Keratinocyte (primary cell): ENCODE results near the gene ZDHHC3. TPM values are rescaled to one million over a fixed set of nuclear protein-coding genes. Genes with fewer than 3 reads are reported as not detected.

Experiments used
- DNase-seq: peaks from one replicate; pipeline ENCODE4 v3.0.0-alpha.2; 2011; ENCODE audit warnings: low read depth, missing footprints, low spot score
- FAIRE-seq: peaks from 2 replicates; lab custom pipeline; 2011; peaks lifted over from hg19 to GRCh38; lab: Jason Lieb, UNC
- H2AFZ ChIP-seq: 2 replicates; pipeline ENCODE4 v1.6.0; 2012; ENCODE audit warnings: low read length, control low read depth, inconsistent platforms; ENCODE audit not compliant: control insufficient read depth
- H3K27ac ChIP-seq: 2 replicates; pipeline ENCODE4 v1.5.1; 2011; ENCODE audit warnings: low read length; ENCODE audit not compliant: control insufficient read depth, insufficient read depth
- H3K27me3 ChIP-seq: 3 replicates; pipeline ENCODE4 v1.6.0; 2011; ENCODE audit warnings: low read length; ENCODE audit not compliant: control insufficient read depth, insufficient read depth; ENCODE audit errors: extremely low read depth
- H3K36me3 ChIP-seq, 2 experiments: 2 replicates in 1 of 2; 3 replicates in 1 of 2; pipeline ENCODE4 v1.5.1; 2011; ENCODE audit warnings: low read length in 2 of 2, mild to moderate bottlenecking in 1 of 2; ENCODE audit not compliant: control insufficient read depth in 2 of 2, insufficient read depth in 2 of 2; ENCODE audit errors: extremely low read depth in 1 of 2
- H3K4me1 ChIP-seq: 3 replicates; pipeline ENCODE4 v1.5.1; 2011; ENCODE audit warnings: low read length; ENCODE audit not compliant: control insufficient read depth, insufficient read depth; ENCODE audit errors: extremely low read depth
- H3K4me2 ChIP-seq: 3 replicates; pipeline ENCODE4 v1.6.0; 2011; ENCODE audit warnings: low read depth, low read length; ENCODE audit not compliant: control insufficient read depth, insufficient read depth; ENCODE audit errors: extremely low read depth
- H3K4me3 ChIP-seq, 3 experiments: fragments of 200-600 bp in 1 of 3; sonication (generic) in 1 of 3; 2 replicates in 2 of 3; 3 replicates in 1 of 3; pipeline ENCODE4 v1.5.1; 2011 to 2016; ENCODE audit warnings: low read length in 3 of 3, mild to moderate bottlenecking in 3 of 3, control low read depth in 2 of 3, inconsistent platforms in 1 of 3, low read depth in 1 of 3, mixed read lengths in 1 of 3, mixed run types in 1 of 3, moderate library complexity in 1 of 3; ENCODE audit not compliant: control insufficient read depth in 2 of 3, insufficient read depth in 2 of 3; ENCODE audit errors: extremely low read depth in 1 of 3
- H3K79me2 ChIP-seq: 2 replicates; pipeline ENCODE4 v1.6.0; 2012; ENCODE audit warnings: low read length; ENCODE audit not compliant: control insufficient read depth, insufficient read depth
- H3K9ac ChIP-seq: 3 replicates; pipeline ENCODE4 v1.6.0; 2011; ENCODE audit warnings: low read length; ENCODE audit not compliant: control insufficient read depth, insufficient read depth; ENCODE audit errors: extremely low read depth
- H3K9me1 ChIP-seq: 3 replicates; pipeline ENCODE4 v1.6.0; 2011; ENCODE audit warnings: low read length; ENCODE audit not compliant: control insufficient read depth, insufficient read depth; ENCODE audit errors: extremely low read depth
- H3K9me3 ChIP-seq: 2 replicates; pipeline ENCODE4 v1.5.1; 2012; ENCODE audit warnings: low read depth, low read length; ENCODE audit not compliant: control insufficient read depth
- H4K20me1 ChIP-seq: 3 replicates; pipeline ENCODE4 v1.6.0; 2011; ENCODE audit warnings: low read length; ENCODE audit not compliant: control insufficient read depth, insufficient read depth; ENCODE audit errors: extremely low read depth
- CTCF ChIP-seq, 3 experiments: IDR thresholded peaks in 1 of 3; conservative IDR thresholded peaks in 1 of 3; optimal IDR thresholded peaks in 1 of 3; 2 replicates in 2 of 3; 3 replicates in 1 of 3; pipeline versions ENCODE3 to v1.5.1; 2011; ENCODE audit warnings: low read length in 3 of 3, mild to moderate bottlenecking in 3 of 3, moderate library complexity in 2 of 3, control low read depth in 1 of 3, inconsistent platforms in 1 of 3; ENCODE audit not compliant: insufficient read depth in 2 of 3; ENCODE audit errors: extremely low read depth in 1 of 3
- EZH2 ChIP-seq: IDR thresholded peaks from one replicate; pipeline ENCODE4 v1.6.1; 2012; ENCODE audit warnings: inconsistent platforms, mild to moderate bottlenecking, low read length, moderate library complexity
- dilution Hi-C: fragments of 300-500 bp; cut with MboI; formaldehyde crosslinking; loops from one replicate; pipeline ENCODE4 v1.7.0; 2020; ENCODE audit warnings: low sequenced_read_pairs; ENCODE audit not compliant: extremely low pct_ligation_motif_present
- polyA plus RNA-seq, 5 experiments: library from polyadenylated mRNA; depleted of rRNA in 3 of 5; stranded (reverse) in 3 of 5; stranded (forward) in 1 of 5; unstranded in 1 of 5; fragments of >200 nt; gene quantifications; 1 replicate in 1 of 5; 2 replicates in 3 of 5; 3 replicates in 1 of 5; pipeline versions ENCODE4 v1.2.1 to v1.2.3, GENCODE V29; 2011 to 2012; ENCODE audit warnings: missing spikeins in 2 of 5, low read depth in 1 of 5, low replicate concordance in 1 of 5

ZDHHC3 gene
- polyA plus RNA-seq, 1 donor (not counting 4 experiments of a cell fraction or from before 2014, with no cell fraction given) = 151 TPM

GRCh38 chr3:44992555-44993470 lies 16.8 kb upstream of the ZDHHC3 start:
- FAIRE-seq = peak; percentile 91
- peak overlapping the region in 1 of 3 experiments; percentile 9 for H3K4me3 ChIP-seq
- H3K27me3 ChIP-seq = no peaks in the 10 kb centered on the region
- H3K36me3 ChIP-seq = peaks cover 15 to 40% of the 10 kb centered on the region in 2 experiments
- no peaks in the 10 kb centered on the region for H3K9me3 ChIP-seq
- H3K27ac ChIP-seq = peak overlapping the region; percentile 98
- H3K4me2 ChIP-seq = peak overlapping the region; percentile 82
- H3K79me2 ChIP-seq = peaks cover 32% of the 10 kb centered on the region
- H3K9ac ChIP-seq = peak overlapping the region; percentile 70
- H4K20me1 ChIP-seq = no peaks in the 10 kb centered on the region
- dilution Hi-C loops = no loop called here
- peak; percentile 82 for DNase-seq
- peaks cover 5% of the 10 kb centered on the region for H3K9me1 ChIP-seq
- peaks cover 39% of the 10 kb centered on the region for H3K4me1 ChIP-seq
- TF ChIP-seq EZH2 = no peak
- TF ChIP-seq CTCF (optimal IDR thresholded peaks at IDR 0.05 in 1 of 3, IDR thresholded peaks at IDR 0.05 in 1 of 3, conservative IDR thresholded peaks at IDR 0.05 in 1 of 3; ENCODE audit: extremely low read depth in 1 of 3, insufficient read depth in 2 of 3, low read length in 3 of 3) = peak; percentile 87 to 95 (median 87)
- H2AFZ ChIP-seq = peak overlapping the region; percentile 57

GRCh38 chr3:44991326-44991725 lies 15.4 kb upstream of the ZDHHC3 start:
- dilution Hi-C loops = no loop called here
- Histone ChIP-seq H3K79me2 (peaks cover 45% of the 10 kb centered on the region), H3K27me3 (no peaks in the 10 kb centered on the region), H3K9me3 (no peaks in the 10 kb centered on the region), H3K9me1 (peaks cover 5% of the 10 kb centered on the region), H2AFZ (no peak overlapping the region), H3K36me3 (peaks cover 12 to 30% of the 10 kb centered on the region in 2 experiments), H3K4me3 (no peak overlapping the region), H3K9ac (no peak overlapping the region), H3K27ac (no peak overlapping the region), H4K20me1 (no peaks in the 10 kb centered on the region), H3K4me1 (peaks cover 39% of the 10 kb centered on the region), H3K4me2 (no peak overlapping the region)
- DNase-seq (no peak), FAIRE-seq (no peak)
- TF ChIP-seq CTCF (optimal IDR thresholded peaks at IDR 0.05 in 1 of 3, IDR thresholded peaks at IDR 0.05 in 1 of 3, conservative IDR thresholded peaks at IDR 0.05 in 1 of 3; ENCODE audit: extremely low read depth in 1 of 3, insufficient read depth in 2 of 3, low read length in 3 of 3) (no peak), EZH2 (no peak)
